Bronchial epithelial cell (primary cell): ENCODE measurements around the gene MMP1. TPM values are rescaled to one million over a fixed set of nuclear protein-coding genes. Genes with fewer than 3 reads are reported as not detected.
"Not testable (repeated sequence)": the region's sequence is repeated elsewhere in the genome, so short reads cannot be mapped to it uniquely, and the experiment has no call there.

Experiments
- DNase-seq: peaks from one replicate; pipeline ENCODE4 v3.0.0-alpha.2; 2010; ENCODE audit warnings: low read depth
- FAIRE-seq: peaks from 2 replicates; lab custom pipeline; 2011; peaks lifted over from hg19 to GRCh38; lab: Jason Lieb, UNC
- H3K27me3 ChIP-seq: 2 replicates; pipeline ENCODE4 v1.5.1; 2011; ENCODE audit warnings: low read length; ENCODE audit not compliant: control insufficient read depth, insufficient read depth
- H3K36me3 ChIP-seq: 2 replicates; pipeline ENCODE4 v1.5.1; 2011; ENCODE audit warnings: low read length; ENCODE audit not compliant: control insufficient read depth, insufficient read depth
- H3K4me3 ChIP-seq: 2 replicates; pipeline ENCODE4 v1.5.1; 2011; ENCODE audit warnings: mild to moderate bottlenecking, low read depth, low read length, control low read depth
- CTCF ChIP-seq: IDR thresholded peaks from 2 replicates; pipeline ENCODE4 v1.5.1; 2011; ENCODE audit warnings: mild to moderate bottlenecking, moderate library complexity, low read length, control low read depth, inconsistent platforms; ENCODE audit not compliant: insufficient read depth, severe bottlenecking
- total RNA-seq: library from RNA; depleted of rRNA; stranded (reverse); fragments of >200 nt; gene quantifications from 2 replicates; pipeline ENCODE4 v1.2.1, GENCODE V29; 2014

The MMP1 gene
- total RNA-seq, 1 donor from 2014 or later = 168 TPM

DNA sequence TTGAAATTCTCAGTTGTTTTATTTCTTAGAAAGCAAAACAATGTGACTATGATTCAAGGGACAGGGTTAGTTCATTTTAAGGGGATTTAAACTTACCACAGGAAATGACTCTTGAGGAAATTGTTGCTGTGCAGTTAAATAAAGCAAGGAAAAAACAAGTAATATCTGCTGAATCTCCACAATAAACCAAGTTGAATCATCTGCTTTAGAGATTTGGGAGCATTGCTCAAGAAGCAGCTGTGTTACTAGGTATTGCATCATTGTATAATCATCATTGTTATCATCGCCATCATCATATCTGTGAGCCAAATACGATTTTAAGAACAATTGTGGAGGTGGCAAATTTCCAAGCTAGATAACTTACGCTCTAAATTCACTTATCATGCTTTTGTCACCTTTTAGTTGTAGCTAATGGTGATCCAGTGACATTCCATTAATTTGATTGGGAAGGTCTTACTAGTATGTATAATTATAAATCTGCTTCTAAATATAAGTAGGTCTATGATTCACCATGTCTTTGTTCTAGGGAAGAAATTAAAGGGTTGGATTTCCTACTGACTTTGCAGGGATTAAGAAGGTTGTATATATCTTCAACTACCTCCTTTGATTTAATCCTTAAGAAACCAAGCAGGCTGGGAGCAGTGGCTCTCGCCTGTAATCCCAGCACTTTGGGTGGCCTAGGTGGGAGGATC lies 37.5 kb downstream of the MMP1 start:
- no peak overlapping the region for H3K4me3 ChIP-seq
- DNase-seq (peak; percentile 99), FAIRE-seq (peak; percentile 43)
- TF ChIP-seq CTCF = no peak
- no peaks in the 10 kb centered on the region for H3K27me3 ChIP-seq
- no peaks in the 10 kb centered on the region for H3K36me3 ChIP-seq

DNA sequence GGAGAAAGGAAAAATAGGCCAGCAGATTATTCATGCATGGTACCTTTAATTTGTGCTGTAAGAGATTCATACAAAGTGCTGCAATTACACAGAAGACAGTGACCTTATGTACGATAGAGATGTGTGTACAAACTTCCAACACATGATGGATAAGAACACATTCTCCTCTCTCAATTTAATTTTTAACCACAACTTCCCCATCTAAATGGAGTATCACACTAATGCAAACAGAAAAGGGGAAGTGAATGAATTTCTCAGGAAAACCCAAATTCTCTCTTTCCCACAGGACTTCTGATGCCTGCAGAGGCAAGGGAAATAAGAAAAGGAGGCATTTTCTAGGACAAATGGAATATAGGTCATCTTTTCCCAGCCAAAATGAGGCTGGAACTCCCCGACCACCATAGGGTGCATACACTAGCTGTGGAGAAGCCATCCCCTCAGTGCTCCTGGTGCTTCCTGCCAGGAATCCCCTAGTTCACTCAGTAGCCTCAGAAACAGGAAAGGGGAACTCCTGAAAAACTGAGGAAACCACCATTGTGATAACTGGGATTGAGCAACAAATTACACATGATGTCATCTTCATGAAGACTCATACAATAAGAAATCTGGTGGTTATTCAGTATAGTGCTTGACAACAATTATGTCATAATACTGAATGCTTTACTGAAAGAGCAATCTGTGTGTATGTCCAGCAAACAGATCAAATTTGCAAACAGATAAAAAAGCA lies 40.0 kb downstream of the MMP1 start:
- Histone ChIP-seq H3K4me3 (no peak overlapping the region), H3K27me3 (no peaks in the 10 kb centered on the region), H3K36me3 (no peaks in the 10 kb centered on the region)
- FAIRE-seq = no peak
- DNase-seq = peak; percentile 98
- TF ChIP-seq CTCF = no peak

- H3K4me3 ChIP-seq = no peak overlapping the region
- FAIRE-seq (no peak), DNase-seq (no peak)
- H3K36me3 ChIP-seq = no peaks in the 10 kb centered on the region
- no peak for TF ChIP-seq CTCF
- no peaks in the 10 kb centered on the region for H3K27me3 ChIP-seq
These were observed 44.7 kb downstream of the MMP1 start for GRCh38 chr11:102753267-102753666.

GRCh38 chr11:102751673-102752072 lies 46.3 kb downstream of the MMP1 start:
- Histone ChIP-seq H3K27me3 (no peaks in the 10 kb centered on the region), H3K4me3 (no peak overlapping the region), H3K36me3 (no peaks in the 10 kb centered on the region)
- TF ChIP-seq CTCF = no peak
- DNase-seq = no peak
- FAIRE-seq = no peak

- DNase-seq = peak; percentile 75
- no peak overlapping the region for H3K4me3 ChIP-seq
- TF ChIP-seq CTCF = no peak
- no peaks in the 10 kb centered on the region for H3K36me3 ChIP-seq
- no peaks in the 10 kb centered on the region for H3K27me3 ChIP-seq
- FAIRE-seq = no peak
These were observed 48.7 kb downstream of the MMP1 start for GRCh38 chr11:102749101-102749722.

DNA sequence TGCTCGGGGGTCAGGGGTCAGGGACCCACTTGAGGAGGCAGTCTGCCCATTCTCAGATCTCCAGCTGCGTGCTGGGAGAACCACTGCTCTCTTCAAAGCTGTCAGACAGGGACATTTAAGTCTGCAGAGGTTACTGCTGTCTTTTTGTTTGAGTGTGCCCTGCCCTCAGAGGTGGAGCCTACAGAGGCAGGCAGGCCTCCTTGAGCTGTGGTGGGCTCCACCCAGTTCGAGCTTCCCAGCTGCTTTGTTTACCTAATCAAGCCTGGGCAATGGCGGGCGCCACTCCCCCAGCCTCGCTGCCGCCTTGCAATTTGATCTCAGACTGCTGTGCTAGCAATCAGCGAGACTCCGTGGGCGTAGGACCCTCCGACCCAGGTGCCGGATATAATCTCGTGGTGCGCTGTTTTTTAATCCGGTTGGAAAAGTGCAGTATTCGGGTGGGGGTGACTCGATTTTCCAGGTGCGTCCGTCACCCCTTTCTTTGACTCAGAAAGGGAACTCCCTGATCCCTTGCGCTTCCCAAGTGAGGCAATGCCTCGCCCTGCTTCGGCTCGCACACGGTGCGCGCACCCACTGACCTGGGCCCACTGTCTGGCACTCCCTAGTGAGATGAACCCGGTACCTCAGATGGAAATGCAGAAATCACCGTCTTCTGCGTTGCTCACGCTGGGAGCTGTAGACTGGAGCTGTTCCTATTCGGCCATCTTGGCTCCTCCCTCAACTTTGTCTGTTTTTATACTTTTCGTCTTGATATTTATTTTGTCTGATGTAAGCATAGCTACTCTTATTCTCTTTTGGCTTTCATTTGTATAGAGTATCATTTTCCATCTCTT lies 51.0 kb downstream of the MMP1 start:
- not testable (repeated sequence) for FAIRE-seq, H3K4me3 ChIP-seq, DNase-seq, H3K27me3 ChIP-seq, H3K36me3 ChIP-seq
